HG03521 (cell line): ENCODE data around the gene KCNMA1.

Experiments used
- ATAC-seq: cut with Tn5 transposase; IDR thresholded peaks from one replicate; pipeline ENCODE4 v1.9.1; 2021; ENCODE audit warnings: mild to moderate bottlenecking, moderate library complexity; ENCODE audit not compliant: unreplicated experiment

Gene KCNMA1

DNA sequence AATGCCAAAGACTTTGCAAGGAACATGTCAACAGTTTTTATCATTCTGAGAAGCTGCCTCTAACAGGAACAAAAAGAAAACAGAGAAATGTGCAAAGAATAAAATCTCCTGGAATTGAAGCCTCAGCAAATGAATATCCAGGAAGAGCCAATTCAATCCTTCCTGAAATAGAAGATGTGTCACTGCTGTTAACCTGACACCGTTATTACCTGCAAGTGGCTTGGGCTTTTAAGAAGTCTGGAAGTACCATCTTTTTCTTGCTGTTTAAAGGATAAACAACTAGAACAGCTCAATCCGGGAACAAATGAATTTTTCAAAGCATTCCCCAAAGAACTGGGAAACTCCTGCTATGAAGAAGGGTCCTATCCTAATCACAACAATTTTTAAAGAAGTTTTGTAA lies 434.8 kb downstream of the KCNMA1 start:
- ATAC-seq, result no peak

DNA sequence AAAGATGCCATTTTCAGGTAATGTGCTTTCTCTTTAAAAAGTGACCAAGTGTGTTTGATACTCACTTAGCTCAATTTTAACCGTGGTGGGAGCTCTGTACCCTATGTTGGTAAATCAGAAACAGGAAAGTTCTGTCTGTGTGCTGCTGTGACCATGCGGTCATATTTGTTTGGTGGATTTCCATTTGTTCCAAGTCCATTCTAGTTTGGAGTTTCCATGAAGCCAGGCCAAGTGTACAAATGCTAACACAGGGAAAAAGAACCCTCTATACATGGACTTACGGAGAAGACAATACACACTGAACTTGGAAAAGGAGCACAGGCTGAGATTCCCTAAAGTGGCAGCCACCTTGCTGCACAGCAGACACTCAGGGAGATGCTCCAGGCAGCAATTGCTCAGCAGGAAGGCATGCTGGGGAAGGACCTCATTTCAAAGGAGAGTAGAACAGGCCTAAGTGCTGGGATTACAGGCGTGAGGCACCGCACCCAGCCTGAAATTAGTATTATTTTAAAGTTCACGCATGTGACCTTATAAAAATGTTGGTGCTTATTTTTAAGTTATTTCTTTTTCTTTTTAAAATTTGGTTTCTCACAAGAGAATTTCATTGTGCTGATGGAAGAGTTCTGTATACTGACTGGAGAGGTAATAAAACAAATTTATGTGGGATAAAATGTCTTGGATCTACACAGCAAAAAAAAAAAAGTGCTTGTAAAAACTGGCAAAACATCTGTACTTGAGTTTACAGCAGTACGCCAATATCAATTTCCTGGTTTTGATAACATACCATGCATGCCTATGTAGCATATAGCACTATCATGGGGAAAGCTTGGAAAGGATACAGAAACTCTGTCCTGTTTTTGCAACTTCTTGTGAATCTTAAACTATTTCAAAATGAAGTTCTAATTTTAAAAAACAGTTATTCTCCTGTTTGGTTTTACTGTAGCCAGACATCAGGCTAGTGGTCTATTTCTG lies 436.2 kb downstream of the KCNMA1 start:
- ATAC-seq, result no peak

- no peak for ATAC-seq
Observed at GRCh38 chr10:77197544-77197943, 440.1 kb downstream of the KCNMA1 start.

GRCh38 chr10:77196614-77197013 lies 441.0 kb downstream of the KCNMA1 start:
- ATAC-seq, result no peak

DNA sequence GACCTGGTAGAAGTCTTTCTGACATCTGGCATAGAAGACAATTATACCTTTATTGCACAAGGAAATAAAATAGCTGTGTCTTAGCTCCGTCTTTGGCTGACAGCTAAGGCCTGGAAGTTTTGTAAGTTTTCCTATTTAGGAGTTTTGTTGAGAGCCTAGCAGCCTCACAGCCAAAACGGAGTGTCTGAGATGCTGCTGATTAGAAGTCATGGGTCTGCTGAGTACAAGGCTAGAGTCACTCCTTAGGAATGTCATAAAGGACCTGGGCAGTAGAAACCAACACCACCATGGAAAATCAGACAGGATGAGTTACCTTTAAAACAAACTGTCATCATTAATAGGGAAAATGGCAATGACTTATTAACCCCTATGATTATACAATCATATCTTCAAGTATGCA lies 442.5 kb downstream of the KCNMA1 start:
- no peak for ATAC-seq

- ATAC-seq, result no peak
Observed at GRCh38 chr10:77193001-77193400, 444.6 kb downstream of the KCNMA1 start.

DNA sequence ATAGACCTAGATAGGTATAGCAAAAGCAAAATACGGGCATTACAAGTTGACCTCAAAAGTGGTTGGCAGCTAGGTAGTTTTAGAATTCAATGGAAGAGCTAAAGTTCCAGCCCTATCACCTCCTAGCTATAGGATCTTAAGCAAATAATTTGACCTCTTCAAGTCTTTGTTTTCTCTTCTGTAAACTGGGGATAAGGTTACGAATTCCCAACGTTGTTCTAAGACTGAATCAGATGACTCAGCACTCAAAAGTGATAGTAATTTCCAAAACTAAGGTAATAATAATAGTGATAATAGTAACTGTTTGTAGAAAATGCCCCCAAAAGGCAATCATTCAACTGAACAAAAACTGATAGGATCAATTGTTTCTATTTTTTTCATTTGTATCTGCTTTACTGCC lies 445.2 kb downstream of the KCNMA1 start:
- ATAC-seq, result no peak

DNA sequence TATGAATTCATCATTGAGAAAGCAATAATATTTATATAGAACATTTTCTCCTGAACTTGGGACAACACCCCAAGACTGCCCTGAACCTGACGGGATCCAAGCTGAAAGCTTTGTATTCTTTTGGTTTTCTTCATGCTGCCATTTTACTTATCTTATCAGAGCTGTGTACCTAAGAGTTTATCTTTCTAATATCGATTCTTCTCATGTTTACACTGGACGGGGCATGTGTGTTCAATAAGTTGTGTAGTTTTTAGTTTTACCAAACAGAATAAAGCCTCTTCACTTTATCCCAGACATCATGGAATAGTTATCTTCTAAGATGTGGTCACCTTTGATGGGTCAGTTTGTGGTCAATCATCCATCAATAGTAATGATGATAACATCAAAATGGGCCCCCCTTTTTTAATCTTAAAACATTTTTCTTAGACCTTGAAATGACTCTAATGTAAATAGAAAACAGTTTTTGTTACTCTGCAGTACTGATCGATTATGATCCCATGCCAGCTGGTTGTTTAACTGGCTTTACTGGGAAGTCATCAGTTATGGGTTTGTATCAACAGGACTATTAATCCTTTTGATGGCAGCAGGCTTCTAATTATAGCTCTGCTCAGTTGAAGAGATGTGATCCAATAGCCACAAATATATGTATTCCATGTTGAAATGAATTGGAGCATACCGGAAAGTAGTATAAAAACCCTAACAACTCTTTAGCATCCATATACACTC lies 446.1 kb downstream of the KCNMA1 start:
- ATAC-seq, result no peak

GRCh38 chr10:77190291-77190690 lies 447.3 kb downstream of the KCNMA1 start:
- ATAC-seq, result no peak

DNA sequence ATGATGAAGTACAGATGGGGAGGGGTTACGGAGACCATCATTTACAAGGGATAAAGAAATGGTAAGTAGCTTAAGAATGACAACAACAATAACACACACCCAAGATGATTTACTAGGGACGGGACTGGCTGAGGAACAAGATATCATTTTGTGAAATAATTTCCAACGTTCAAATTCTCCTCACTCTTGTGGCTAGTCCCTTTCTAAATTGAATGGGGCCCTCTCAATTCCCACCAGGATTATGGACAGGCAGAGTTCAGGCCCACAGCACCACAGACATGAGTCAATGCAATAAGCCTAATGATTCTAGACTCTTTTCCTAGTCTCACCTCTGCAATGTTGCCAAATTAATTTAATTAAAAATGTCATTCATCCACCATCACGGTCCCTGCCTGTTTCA lies 448.1 kb downstream of the KCNMA1 start:
- no peak for ATAC-seq

GRCh38 chr10:77189075-77189474 lies 448.5 kb downstream of the KCNMA1 start:
- ATAC-seq, result no peak

DNA sequence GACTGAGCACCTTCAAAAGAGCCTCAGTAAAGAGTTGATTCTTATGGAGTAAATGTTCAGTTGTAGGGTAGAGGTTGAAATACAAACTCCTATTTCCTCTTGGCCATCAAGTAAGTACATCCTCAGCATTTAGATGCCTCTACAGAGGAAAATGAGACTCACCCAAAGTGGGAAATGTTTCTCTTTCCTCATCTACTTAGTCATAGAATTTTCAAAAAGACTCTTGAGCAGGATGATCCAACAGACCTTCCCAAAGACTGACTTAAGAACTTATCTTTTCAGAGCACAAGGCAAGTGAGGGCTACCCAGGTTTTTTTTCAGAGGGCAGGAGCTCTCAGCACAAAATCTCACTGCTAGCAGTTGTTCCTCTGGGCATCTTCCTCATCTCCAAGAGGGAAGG lies 449.1 kb downstream of the KCNMA1 start:
- no peak for ATAC-seq

DNA sequence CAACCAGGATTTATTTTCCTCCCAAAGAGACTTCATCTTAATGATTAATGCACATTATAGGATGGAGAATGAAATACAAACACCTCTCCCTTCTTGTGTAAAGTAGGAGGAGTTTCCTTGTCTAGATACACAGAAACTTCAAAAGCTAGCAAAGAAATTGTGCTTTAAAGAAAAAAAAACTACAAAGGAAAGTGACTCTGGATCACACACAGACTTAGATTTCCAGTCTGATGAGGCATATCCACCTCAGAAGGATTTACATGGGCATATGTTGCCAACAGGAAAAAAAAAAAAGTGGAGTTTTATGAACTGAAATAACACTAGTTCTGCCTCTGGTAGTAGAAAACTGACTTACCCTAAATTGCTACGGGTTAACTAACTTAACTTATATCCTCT lies 449.6 kb downstream of the KCNMA1 start:
- no peak for ATAC-seq

DNA sequence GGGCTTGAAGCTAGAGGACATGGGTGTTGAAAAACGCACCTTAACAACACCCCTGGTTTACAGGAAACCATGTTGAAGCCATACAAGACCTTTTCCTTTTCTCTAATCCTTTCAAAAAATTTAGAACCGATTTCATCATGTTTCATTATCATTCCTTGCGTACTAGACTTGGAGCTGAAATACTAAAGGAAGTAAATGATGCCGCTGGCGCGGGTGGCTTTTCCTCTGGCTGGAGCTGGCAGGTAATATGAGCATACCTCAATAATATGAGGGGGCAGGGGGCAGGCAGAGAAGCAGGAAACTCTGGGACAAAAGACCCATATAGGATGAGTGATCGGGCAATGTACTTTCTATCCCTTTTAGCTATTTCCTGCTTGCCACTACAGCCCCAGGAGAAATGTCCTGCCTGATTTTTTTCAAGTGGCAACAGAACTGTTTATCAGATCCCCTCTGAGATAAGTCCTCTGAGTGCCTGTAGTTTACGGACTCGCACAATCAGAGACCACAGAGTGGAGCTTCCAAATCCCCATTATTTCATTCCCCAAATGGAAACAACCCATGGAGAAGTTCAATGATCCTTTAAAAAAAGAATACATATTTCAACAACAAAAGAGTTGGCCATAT lies 450.1 kb downstream of the KCNMA1 start:
- ATAC-seq, result no peak

DNA sequence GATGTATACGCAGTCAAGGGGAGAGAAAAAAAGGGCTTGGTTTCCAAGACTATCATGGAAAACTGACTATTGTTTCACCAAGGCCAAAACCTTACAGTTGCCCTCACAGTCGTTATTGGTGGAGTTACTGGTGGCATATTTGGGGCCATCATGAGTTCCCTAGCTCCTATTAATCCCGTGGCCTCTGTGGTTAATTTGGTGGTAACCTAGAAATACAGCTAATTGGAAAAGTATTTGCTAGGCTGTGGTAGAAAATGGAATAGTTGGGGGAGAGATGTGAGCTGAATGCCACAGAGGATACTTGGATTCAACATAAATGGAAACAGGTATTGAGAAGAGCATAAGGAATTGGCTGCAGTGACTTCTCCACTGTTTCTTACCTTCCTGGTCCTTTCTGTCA lies 450.7 kb downstream of the KCNMA1 start:
- no peak for ATAC-seq

GRCh38 chr10:77185696-77186095 lies 451.9 kb downstream of the KCNMA1 start:
- no peak for ATAC-seq

GRCh38 chr10:77182803-77183202 lies 454.8 kb downstream of the KCNMA1 start:
- ATAC-seq, result no peak

DNA sequence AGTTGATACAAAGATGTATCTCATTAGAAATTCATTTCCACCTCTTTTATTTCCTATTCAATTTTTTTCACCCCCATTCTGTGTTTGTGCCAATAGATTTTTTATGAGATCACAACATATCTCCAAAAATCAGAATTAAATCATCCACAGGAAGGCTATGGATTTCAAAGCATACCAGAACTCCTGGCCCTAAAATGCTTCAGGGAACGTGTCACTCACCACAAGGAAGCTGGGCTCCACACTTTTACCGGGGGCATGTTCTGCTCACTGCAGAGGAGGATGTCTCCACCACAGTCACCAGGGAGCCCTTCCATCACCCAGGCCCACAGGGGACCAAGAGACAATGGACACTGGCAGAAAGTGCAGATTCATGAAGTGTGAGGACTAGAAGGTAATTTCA lies 456.8 kb downstream of the KCNMA1 start:
- ATAC-seq, result no peak

- ATAC-seq, result no peak
Observed at GRCh38 chr10:77180104-77180503, 457.5 kb downstream of the KCNMA1 start.

DNA sequence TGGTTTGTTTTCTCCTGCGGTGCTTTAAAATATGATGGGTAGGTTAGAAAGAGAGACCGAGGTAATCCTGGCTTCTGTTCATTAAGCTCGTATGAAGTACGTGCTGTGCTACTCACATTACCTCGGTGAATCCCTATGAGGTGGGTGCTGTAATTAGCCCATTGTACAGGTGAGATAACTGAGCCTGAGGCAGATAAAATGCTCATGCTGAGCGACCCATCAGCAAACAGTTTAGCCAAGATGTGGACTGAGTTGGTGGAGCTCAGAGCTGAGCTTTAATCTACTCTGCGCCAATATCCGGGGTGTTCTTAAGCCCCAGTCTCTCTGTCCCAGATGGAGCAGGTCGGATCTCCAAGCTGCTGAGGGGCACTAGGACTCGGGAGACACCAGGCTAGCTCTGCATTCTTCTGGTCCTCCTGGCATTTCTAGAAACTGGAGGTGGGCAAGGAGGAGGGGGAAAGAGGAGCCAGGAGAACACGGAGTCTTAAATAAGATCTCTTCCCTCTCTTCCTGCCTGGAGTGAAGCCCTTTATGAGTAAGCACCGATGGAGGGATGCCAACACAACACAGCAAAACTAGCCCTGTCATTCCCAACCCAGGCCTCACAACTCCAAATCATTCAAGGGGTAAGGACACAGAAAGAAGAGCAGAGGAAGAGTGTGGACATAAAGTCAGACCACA lies 458.5 kb downstream of the KCNMA1 start:
- no peak for ATAC-seq

DNA sequence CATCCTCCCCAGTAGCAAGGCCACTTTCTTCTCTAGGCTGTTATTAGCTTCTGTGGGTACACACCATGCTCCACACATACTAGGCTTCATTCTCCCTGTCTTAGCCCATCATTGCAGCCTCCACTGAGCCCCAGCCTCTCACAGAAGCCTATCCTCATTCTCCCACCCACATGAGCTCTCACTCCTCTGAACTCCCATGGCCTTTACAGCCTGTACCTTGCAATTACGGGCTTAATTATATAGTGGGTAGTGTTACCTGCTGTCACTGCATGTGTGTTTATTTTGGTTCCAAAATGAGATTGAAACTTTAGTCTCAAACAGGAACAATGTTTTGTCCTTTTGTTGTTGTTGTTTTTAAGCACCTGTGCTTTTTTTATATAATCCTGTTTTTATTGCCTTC lies 460.0 kb downstream of the KCNMA1 start:
- ATAC-seq, result no peak
